Activated naive CD8-positive, alpha-beta T cell treated with anti-CD3 and anti-CD28 coated beads, Interleukin-2, amount 50 U/mL, for 16 hours (primary cell): ENCODE measurements around the gene CEP72.
A peak's percentile ranks its signal among the peaks of the same experiment; 100 is the strongest.
"Not testable (repeated sequence)": the region's sequence is repeated elsewhere in the genome, so short reads cannot be mapped to it uniquely, and the experiment has no call there.

Experiments used
- DNase-seq: peaks from one replicate; pipeline ENCODE4 v3.0.0-alpha.2; 2020; ENCODE audit warnings: low read depth, low spot score

Gene CEP72

DNA sequence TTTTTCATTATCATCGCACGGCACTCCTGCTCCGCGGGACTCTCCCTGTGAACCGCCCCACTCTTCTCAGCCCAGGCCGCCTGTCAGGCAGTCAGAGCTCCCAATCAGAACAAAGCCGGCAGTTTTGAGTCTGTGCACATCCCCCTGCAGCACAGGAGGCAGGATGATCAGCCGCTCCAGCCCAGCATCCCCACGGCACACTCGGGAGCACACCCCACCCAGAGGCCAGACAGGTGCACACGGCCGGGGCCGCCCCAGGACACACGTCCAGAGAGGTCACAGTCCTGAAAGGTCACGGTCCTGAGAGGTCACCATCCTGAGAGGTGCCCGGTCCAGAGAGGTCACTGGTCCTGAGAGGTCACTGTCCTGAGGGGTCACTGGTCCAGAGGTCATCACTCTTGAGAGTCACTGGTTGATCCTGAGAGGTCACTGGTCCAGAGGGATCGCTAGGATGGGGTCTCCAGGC is 72.6 kb downstream of the CEP72 start:
- no peak for DNase-seq

- no peak for DNase-seq
These were observed 73.4 kb downstream of the CEP72 start for GRCh38 chr5:685262-686171.

DNA sequence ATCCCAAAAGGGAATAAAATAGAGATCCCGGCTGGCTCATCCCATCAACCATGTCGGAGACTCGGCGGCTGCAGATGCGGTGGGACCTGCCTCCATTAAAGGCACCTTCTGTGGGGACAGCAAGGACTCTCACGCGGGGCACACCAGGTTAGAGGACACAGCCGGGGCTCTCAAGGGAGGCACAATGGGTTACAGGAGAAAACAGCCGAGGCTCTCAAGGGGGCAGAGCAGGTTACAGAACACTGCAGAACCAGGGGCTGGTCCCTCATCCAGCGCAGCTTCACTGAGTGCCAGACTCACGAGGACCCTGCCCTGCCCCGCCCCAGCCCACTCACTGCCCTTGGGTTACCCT is 74.0 kb downstream of the CEP72 start:
- DNase-seq, result not testable (repeated sequence)

DNA sequence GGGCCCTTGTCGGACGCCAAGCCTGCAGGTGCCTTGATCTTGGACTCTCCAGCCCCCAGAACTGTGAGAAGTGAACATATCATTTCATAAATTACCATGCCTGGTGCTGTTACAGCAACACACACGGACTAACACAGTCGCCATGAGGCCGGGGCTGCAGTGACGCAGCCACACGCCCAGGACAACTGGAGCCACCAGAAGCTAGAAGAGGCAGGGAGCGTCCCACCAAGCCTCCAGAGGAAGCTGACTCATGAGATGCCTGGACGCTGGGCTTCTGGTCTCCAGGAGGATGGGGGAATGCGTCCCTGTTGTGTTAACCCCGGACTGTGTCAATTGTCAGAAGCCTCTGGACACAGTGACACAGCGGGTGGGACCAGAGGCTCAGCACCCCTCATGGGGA is 74.8 kb downstream of the CEP72 start:
- DNase-seq, result not testable (repeated sequence)

GRCh38 chr5:688348-689010 is 76.3 kb downstream of the CEP72 start:
- not testable (repeated sequence) for DNase-seq

DNA sequence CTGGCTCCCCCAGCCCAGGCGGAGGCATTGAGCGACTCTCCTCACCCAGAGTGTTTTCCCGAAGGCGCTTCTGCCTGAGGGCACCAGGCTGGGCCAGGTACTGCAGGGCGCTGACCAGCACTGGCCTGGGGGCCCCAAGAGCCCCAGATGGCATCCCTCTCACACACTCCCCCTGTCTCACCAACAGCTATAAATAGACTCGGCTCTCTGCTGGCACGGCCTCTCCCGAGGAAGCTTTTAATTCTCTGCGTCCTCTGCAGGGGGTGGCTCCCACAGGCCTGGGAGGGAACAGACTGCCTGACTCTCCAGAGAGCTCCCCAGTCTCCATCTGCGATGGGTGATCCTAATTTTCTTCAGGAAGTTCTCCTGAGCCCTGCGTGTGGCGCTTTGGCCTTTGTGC is 78.2 kb downstream of the CEP72 start:
- not testable (repeated sequence) for DNase-seq

DNA sequence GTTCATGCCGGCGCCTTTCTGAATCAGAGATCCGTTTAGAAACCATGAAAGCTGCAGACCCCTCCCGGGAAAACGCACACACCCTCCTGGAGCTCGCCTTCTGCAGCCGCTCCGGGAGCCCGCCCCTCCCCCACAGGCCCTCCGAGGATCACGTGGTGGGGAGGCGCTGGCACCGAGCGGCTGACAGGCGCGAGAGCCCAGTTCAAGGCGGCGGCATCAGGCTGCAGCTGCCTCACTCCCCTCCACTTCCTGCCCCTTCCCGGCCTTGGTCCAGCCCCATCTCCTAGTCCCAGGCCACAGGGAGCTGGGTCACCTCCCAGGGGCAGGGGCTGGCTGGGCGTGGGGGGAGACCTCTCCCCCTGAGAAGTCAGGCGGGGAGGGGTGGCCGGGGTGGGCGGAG is 78.9 kb downstream of the CEP72 start:
- DNase-seq, result not testable (repeated sequence)

DNA sequence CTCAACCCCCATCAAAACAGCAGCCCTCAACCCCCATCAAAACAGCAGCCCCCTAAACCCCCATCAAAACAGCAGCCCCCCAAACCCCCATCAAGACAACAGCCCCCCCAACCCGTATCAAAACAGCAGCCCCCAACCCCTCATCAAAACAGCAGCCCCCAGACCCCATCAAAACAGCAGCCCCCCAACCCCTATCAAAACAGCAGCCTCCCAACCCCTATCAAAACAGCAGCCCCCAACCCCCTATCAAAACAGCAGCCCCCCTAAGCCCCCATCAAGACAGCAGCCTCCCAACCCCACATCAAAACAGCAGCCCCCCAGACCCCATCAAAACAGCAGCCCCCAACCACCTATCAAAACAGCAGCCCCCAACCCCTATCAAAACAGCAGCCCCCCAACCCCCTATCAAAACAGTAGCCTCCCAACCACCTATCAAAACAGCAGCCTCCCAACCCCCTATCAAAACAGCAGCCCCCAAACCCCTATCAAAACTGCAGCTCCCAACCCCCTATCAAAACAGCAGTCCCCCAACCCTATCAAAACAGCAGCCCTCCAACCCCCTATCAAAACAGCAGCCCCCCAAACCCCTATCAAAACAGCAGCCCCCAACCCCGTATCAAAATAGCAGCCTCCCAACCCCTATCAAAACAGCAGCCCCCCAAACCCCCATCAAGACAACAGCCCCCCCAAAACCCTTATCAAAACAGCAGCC is 79.8 kb downstream of the CEP72 start:
- DNase-seq, result no peak

GRCh38 chr5:692529-693041 is 80.4 kb downstream of the CEP72 start:
- not testable (repeated sequence) for DNase-seq

DNA sequence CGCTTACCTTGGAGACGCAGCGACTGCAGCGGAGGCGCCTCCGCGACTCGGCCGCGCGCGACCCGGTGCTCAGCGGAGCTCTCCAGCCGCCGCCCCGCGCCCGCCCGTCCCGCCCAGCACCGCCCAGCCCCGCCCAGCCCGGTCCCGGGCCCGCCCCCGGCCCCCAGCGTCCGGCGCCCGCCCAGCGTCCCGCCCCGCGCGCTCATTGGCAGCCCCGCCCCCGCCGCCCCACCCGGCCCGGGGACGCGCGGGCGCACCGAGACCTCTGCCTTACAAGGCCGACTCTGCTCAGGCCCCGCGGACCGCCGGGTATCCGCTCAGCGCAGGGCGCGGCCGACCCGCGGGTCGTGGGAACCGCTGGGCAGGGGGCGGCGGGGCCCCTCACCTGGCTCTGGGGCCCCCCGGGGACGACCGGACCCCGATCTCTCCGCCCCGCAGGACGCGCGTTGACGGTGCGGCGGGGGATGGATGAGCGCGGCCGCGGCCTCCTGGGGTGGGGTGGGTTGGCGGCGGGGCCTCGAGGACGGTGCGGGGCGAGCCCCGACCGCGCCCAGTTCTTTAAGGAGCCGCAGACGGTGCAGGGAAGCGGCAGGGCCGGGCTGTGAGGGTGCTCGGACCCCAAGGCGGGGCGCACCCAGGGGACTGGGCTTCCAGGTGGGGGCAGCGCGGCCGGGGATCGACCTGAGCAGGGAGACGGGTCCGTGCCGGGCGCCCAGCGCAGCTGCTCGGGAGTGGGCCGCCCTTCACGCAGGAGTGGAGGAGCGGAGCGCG is 81.3 kb downstream of the CEP72 start, which contains the start of gene TPPP:
TPPP (minus strand) TSS at position 82 of the 771 bp plus-strand sequence. CDS start 15,292 bp downstream, outside the sequence.
- DNase-seq, result peak; percentile 64

DNA sequence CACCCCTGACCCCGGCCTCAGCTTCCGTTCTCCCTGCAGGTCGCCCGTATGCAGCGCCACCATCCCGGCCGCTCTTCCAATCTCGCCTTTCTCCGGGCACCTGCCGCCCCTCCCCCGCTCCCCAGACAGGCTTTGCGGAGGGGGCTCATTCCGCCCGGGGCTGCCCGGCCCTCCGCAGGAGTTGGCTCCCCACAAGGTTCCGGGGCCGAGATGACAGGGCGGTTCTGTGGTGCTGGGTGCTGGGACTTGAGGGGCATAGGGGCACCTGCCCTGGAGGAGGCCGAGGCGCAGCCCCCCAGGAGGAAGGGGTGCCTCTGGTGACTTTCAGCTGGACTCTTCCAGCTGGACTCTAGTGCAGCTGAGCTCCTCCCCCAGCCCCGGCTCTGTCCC is 81.9 kb downstream of the CEP72 start:
- not testable (repeated sequence) for DNase-seq

DNA sequence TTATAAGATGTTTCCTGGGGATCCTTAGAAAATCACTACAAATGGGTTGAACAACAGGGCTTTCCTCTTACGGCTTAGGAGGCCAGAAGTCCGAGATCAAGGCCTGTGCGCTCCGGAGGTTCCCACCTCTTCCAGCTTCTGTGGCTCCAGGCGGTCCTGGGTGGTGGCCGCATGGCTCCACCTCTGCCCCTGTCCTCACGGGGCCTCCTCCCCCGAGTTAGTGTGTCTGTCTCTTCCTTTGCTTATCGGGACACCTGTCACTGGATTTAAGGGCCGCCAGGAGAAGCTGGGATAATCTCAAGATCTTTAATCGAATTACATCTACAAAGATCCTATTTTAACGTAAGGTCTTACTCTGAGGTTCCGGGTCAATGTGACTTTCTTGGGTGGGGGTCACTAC is 83.3 kb downstream of the CEP72 start:
- DNase-seq, result not testable (repeated sequence)

DNA sequence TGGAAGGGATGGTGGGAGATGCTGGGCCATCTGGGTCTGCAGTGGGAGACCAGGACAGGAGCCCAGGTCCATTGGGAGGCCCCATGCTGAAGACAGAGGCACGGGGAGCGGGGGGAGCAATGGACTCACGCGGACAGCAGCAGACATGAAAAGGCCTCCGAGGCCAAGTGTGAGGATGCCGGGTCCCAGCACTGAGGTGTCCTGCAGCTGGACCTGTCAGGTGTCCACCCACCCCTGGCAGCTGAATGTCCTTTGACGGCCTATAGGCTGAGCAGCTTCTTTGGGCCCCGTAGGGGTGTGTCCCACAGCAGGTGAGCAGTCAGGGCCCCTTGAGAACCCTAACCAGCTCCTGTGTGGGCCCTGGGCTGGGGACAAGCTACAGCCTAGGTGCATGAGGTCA is 84.1 kb downstream of the CEP72 start:
- not testable (repeated sequence) for DNase-seq

DNA sequence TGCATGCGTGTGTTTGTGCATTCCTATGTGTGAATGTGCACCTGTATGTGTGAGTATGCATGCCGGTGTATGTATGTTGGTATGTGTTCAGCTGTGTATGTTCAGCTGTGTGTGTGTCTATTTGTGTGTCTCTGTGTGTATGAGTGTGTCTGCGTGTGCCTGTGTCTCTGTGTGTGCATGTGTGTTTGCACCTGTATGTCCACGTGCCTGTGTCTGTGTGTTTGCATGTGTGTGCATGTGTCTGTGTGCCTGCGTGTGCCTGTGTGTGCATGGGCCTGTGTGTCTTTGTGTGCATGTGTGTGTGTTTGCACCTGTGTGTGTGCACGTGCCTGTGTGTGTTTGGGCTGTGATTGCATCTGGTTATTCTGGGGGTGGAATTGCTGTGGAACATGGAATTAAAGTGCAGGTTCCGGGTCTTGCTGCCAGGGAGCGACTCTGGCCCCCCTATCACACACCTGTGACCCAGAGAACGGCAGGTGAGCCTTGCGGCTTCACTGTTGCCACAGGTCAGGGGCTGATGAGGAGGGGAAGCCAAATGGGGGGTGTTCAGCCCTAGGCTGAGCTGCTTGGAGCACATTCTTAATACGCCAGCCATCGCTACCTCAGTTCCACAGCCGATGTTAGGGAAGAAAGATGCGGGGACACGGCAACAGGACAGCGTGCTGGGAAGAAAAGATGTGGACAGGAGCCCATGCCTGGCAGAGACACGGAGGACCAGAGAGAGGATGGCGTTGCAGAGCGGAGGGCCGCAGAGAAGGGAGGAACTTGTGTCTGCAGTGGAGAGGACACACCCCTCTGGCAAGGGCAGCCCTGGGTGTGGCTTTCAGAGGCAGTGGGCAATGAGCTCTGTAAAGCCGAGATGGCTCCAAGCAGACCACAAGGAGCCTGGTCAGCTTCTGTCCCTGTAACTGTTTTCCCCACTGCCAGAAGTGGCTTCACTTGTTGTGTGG is 84.9 kb downstream of the CEP72 start:
- DNase-seq, result not testable (repeated sequence)
